HG03432 (cell line): Measurements from ENCODE around the gene SLC6A20.

ENCODE experiments used
- ATAC-seq: cut with Tn5 transposase; IDR thresholded peaks from one replicate; pipeline ENCODE4 v1.9.1; 2021; ENCODE audit warnings: mild to moderate bottlenecking, moderate library complexity; ENCODE audit not compliant: unreplicated experiment

The SLC6A20 gene

DNA sequence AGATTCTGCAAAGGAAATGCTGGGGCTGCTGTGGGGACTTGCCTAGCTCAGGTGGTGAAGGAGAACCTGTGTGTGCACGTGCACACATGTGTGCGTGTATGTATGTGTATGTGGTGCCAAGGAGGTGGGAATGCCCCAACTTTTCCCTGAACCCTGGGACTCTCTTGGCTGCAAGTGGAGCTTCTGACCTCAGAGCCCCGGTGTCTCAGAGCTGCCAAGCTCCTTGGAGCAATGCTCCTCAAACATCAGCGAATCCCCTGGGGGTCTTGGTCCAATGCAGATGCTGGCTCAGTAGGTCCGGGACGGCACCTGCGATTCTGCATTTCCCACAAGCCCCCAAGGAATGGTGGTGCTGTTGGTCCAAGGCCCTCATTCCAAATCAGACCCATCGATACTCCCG is 5.8 kb upstream of the SLC6A20 start:
- no peak for ATAC-seq

DNA sequence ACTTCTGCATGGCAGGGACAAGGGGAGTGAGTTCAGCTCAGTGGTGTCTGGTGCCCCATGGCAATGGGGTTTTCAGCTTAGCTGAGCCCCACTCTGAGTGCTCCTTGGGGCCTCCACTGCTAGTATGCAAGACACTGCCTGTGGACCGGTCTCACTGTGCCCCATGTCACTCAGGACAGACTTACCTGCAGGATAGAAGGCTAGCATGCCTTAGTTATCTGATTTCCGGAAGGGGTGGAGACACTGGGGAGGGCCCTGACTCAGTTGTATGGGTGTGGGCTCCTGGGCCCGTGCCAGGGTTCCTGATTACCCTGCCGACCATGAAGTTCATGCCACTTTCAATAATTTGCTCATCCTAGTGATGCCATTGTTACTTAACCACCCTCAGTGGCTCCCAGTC is 4.3 kb upstream of the SLC6A20 start:
- no peak for ATAC-seq

DNA sequence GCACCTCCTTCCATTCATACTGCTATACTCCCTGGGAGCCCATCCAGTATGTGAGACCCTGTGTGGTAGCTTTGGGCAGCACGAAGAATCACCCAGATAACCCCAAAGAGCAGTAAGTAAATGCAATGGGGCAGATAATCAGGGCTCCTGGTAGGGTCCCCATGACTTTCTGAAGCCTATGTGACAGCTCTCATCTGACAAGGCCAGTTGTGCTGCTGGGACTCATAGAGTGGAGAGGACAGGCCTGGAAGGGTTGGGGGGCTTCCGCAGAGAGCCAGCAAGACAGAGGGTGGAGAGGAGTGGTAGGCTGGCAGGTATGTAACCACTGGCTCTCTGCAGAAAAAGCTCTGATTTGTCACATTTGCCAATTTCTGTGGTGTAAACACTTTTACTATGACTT is 3.2 kb upstream of the SLC6A20 start:
- ATAC-seq = no peak

- ATAC-seq = no peak
These were observed 1.7 kb upstream of the SLC6A20 start for GRCh38 chr3:45798034-45798433.

DNA sequence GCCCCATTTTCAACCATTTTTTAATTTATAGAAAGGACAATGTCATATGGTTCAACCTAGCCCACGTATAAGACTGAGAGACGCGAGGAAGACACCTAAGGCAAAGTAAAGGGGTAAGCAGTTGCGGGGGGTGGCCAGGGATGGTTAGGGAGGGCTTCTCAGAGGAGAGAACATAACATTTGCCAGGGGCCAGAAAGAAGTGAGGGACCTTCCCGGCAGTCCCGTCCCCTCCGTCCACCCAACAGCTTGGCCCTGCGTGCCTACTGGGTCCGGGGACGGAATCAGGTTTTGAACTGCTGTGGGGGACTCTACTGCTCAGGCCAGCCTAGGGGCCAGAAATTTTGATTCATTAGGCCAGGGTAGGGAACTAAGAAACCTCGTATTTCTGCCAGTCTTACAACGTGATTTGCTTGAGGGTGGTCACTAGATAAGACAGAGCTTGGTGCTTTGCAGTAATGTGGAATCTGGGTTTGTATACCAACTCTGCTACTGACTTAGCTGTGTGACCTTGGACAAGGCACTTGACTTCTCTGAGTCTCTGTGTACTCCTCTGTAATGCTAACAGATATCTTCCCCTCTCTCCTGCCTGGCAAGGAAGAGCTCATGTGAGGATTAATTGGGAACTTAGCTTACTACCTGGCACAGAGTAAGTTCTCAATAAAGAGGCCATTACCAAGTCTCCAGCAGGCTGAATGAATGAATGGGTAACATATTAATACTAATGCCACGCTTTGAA is 734 bp upstream of the SLC6A20 start:
- ATAC-seq = no peak

- no peak for ATAC-seq
These were observed 841 bp downstream of the SLC6A20 start for GRCh38 chr3:45795509-45795881.

- ATAC-seq = no peak
These were observed 1.7 kb downstream of the SLC6A20 start for GRCh38 chr3:45794660-45795059.

- no peak for ATAC-seq
These were observed 2.2 kb downstream of the SLC6A20 start for GRCh38 chr3:45794177-45794560.

GRCh38 chr3:45793482-45794176 is 2.7 kb downstream of the SLC6A20 start:
- no peak for ATAC-seq

DNA sequence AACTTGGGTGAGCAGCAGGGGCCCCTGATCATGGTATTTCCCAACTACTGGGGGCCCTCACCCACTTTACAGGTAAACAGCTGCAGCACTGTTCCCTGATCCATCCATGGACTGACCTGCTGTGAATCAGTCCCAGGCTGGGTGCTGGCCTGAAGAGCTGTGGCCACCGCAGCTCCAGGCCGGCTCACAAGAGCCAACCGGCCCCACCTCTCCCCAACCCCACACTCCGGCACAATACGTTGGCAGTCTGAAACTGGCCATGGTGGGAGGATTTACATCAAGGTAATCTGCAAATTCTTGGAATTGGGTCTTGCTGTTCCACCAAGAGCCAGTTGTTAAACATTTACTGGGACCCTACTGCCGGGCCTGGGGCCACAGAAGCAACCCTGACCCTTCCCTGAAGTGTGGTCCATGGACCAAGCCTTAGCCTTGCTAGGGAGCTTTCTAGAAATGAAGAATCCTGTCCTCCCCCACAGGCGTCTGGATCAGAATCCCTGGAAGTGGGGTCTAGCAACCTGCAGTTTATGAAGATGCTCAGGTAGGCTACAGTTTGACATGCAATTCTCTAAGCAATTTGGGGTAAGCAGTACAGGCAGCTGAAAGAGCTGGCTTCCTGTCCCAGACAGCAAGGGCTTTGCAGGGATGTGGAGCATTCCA is 3.7 kb downstream of the SLC6A20 start:
- ATAC-seq = no peak

GRCh38 chr3:45792036-45792435 is 4.3 kb downstream of the SLC6A20 start:
- no peak for ATAC-seq

DNA sequence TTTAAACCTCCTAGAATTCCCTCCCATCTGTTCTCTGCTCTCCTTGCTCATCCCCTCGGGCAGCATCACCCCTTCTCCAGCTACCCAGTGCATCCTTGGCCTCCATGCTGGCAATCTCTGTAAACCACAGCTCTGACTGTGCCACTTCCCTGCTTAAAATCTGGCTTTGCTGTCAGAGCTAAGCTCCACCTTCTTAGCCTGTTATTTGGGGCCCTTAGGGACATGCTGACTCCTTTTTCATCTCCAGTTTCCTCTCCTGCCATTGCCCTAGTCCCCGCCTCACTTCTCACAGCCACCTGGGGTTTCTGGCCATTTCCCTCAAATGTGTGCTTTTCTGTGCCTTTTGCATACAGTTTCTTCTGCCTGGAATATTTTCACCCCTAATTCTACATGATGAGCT is 5.7 kb downstream of the SLC6A20 start:
- ATAC-seq = no peak

- ATAC-seq = no peak
These were observed 7.0 kb downstream of the SLC6A20 start for GRCh38 chr3:45789235-45789812.

- no peak for ATAC-seq
These were observed 8.8 kb downstream of the SLC6A20 start for GRCh38 chr3:45787551-45787950.

GRCh38 chr3:45786801-45787495 is 9.4 kb downstream of the SLC6A20 start:
- ATAC-seq = no peak

- no peak for ATAC-seq
These were observed 10.7 kb downstream of the SLC6A20 start for GRCh38 chr3:45785605-45786150.

- ATAC-seq = no peak
These were observed 12.7 kb downstream of the SLC6A20 start for GRCh38 chr3:45783667-45784066.

DNA sequence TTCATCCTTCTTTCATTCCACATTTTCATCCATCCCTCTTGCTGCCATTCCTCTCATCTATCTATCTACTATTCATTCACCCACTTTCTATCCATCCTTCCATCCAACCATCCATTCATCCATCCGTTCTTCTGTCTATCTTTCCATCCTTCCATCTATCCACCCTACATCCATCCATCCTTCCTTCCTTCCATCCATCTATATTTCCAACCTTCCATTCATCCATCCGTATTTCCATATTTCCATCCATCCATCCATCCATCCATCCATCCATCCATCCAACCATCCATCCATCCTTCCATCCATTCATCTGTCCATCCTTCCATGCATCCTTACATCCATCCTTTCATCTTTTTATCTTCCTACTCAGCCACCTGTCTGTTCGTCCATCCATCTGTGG is 14.0 kb downstream of the SLC6A20 start:
- ATAC-seq = no peak

GRCh38 chr3:45781841-45782240 is 14.5 kb downstream of the SLC6A20 start:
- no peak for ATAC-seq

- ATAC-seq = no peak
These were observed 15.1 kb downstream of the SLC6A20 start for GRCh38 chr3:45781271-45781670.
